Kidney (tissue), 14 donors: ENCODE measurements around the gene SLC25A25. TPM values are rescaled to one million over a fixed set of nuclear protein-coding genes. Genes with fewer than 3 reads are reported as not detected.
"Not testable (repeated sequence)": the region's sequence is repeated elsewhere in the genome, so short reads cannot be mapped to it uniquely, and the experiment has no call there.

Source experiments
- DNase-seq, 5 donors: peaks; one replicate each; pipeline ENCODE4 v3.0.0-alpha.2; 2013 to 2020
- FAIRE-seq: peaks from 2 replicates; lab custom pipeline; 2012; peaks lifted over from hg19 to GRCh38; lab: Jason Lieb, UNC
- H3K27ac ChIP-seq, 2 donors: one replicate each; pipeline ENCODE4 v1.7.0; 2013; ENCODE audit warnings: low read depth in 2 of 2, low read length in 2 of 2, inconsistent platforms in 1 of 2
- H3K27me3 ChIP-seq: one replicate; pipeline ENCODE4 v1.7.1; 2013; ENCODE audit warnings: low read length, inconsistent platforms; ENCODE audit not compliant: control insufficient read depth, insufficient read depth
- H3K36me3 ChIP-seq, 3 donors: one replicate each; pipeline versions ENCODE4 v1.7.0 to v1.7.1; 2013; ENCODE audit warnings: low read length in 3 of 3, control low read depth in 1 of 3, inconsistent platforms in 1 of 3; ENCODE audit not compliant: insufficient read depth in 3 of 3, control insufficient read depth in 2 of 3
- H3K4me1 ChIP-seq, 3 donors: one replicate each; pipeline versions ENCODE4 v1.7.0 to v1.7.1; 2013; ENCODE audit warnings: low read length in 3 of 3, inconsistent platforms in 1 of 3, low read depth in 1 of 3; ENCODE audit not compliant: control insufficient read depth in 2 of 3, insufficient read depth in 2 of 3
- H3K4me3 ChIP-seq, 3 donors: one replicate each; pipeline versions ENCODE4 v1.7.0 to v1.8.1; 2013; ENCODE audit warnings: low read length in 3 of 3, control low read depth in 1 of 3, inconsistent platforms in 1 of 3
- H3K9ac ChIP-seq, 3 donors: one replicate each; pipeline versions ENCODE4 v1.7.0 to v1.7.1; 2013; ENCODE audit warnings: low read length in 3 of 3, control low read depth in 1 of 3, inconsistent platforms in 1 of 3
- H3K9me3 ChIP-seq, 3 donors: one replicate each; pipeline versions ENCODE4 v1.7.0 to v1.7.1; 2013; ENCODE audit warnings: low read length in 3 of 3, control low read depth in 1 of 3, inconsistent platforms in 1 of 3; ENCODE audit not compliant: control insufficient read depth in 2 of 3, insufficient read depth in 1 of 3
- intact Hi-C: fragments of 100-400 bp; cut with DNase I; formaldehyde crosslinking; loops from one replicate; pipeline ENCODE4 v1.11.1; 2022
- polyA plus RNA-seq: library from polyadenylated mRNA; stranded (reverse); fragments of 350-450 nt; fragmentation: Illumina TruSeq; extraction: RNeasy Lipid Tissue Mini Kit (QIAGEN cat#74804); gene quantifications from one replicate; pipeline ENCODE4 v1.2.3, GENCODE V29; 2014; ENCODE audit warnings: low read depth, low replicate concordance; ENCODE audit not compliant: insufficient read depth
- total RNA-seq: library from RNA; stranded (reverse); fragmentation: NEBNext Ultra II Directional; extraction: Animal tissue kit (Norgen Biotek cat#: 25700); gene quantifications from one replicate; pipeline ENCODE4 v1.2.1, GENCODE V29; 2021
- TF ChIP-seq, protein P1 (sequence below): IDR thresholded peaks from 3 replicates; pipeline ENCODE4 v1.5.1; 2012; ENCODE audit warnings: mild to moderate bottlenecking, moderate library complexity, borderline replicate concordance; ENCODE audit not compliant: insufficient read depth; ENCODE audit errors: extremely low read depth
- donor health status: control.
- donor health status: control.
- donor health status: control.
- donor health status: control.
- donor health status: control.
- donor health status: DM: yes; HTN: yes; CAD: no.
- donor health status: Normal renal cell carcinoma (clear cell type).

The SLC25A25 gene
- total and polyA plus RNA-seq, 2 donors from 2014 or later: 20.4 to 24.9 TPM

GRCh38 chr9:128068386-128069205 is 564 bp downstream of the SLC25A25 start:
- TF ChIP-seq, protein P1, sequence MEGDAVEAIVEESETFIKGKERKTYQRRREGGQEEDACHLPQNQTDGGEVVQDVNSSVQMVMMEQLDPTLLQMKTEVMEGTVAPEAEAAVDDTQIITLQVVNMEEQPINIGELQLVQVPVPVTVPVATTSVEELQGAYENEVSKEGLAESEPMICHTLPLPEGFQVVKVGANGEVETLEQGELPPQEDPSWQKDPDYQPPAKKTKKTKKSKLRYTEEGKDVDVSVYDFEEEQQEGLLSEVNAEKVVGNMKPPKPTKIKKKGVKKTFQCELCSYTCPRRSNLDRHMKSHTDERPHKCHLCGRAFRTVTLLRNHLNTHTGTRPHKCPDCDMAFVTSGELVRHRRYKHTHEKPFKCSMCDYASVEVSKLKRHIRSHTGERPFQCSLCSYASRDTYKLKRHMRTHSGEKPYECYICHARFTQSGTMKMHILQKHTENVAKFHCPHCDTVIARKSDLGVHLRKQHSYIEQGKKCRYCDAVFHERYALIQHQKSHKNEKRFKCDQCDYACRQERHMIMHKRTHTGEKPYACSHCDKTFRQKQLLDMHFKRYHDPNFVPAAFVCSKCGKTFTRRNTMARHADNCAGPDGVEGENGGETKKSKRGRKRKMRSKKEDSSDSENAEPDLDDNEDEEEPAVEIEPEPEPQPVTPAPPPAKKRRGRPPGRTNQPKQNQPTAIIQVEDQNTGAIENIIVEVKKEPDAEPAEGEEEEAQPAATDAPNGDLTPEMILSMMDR: no peak
- Histone ChIP-seq H3K9ac (peak overlapping the region; percentile 35 to 74 (median 53)), H3K36me3 (no peaks in the 10 kb centered on the region), H3K9me3 (no peaks in the 10 kb centered on the region), H3K4me3 (peak overlapping the region; percentile 41 to 64 (median 59)), H3K4me1 (peaks cover 0 to 27% (median 24%) of the 10 kb centered on the region in 3 donors), H3K27me3 (no peaks in the 10 kb centered on the region), H3K27ac (peak overlapping the region; percentile 68 to 80)
- DNase-seq (peak in 3 of 5 donors; percentile 25 to 90 (median 83)), FAIRE-seq (no peak)
- intact Hi-C loops: no loop called here

- Histone ChIP-seq H3K27ac (no peak overlapping the region), H3K4me3 (no peak overlapping the region), H3K9ac (no peak overlapping the region), H3K9me3 (no peaks in the 10 kb centered on the region), H3K36me3 (no peaks in the 10 kb centered on the region), H3K4me1 (peaks cover 0 to 20% (median 17%) of the 10 kb centered on the region in 3 donors), H3K27me3 (no peaks in the 10 kb centered on the region)
- DNase-seq (no peak), FAIRE-seq (no peak)
- TF ChIP-seq, protein P1: no peak
- intact Hi-C loops: no loop called here
Measured at GRCh38 chr9:128070874-128071273, 2.8 kb downstream of the SLC25A25 start.

- DNase-seq, H3K9ac ChIP-seq, H3K27me3 ChIP-seq, intact Hi-C loops, FAIRE-seq, H3K36me3 ChIP-seq, H3K9me3 ChIP-seq, H3K4me3 ChIP-seq: not testable (repeated sequence)
- peak overlapping the region in 1 of 2 donors; percentile 78 for H3K27ac ChIP-seq
- peaks cover 0 to 14% (median 11%) of the 10 kb centered on the region in 3 donors for H3K4me1 ChIP-seq
Measured at GRCh38 chr9:128071475-128071874, 3.4 kb downstream of the SLC25A25 start.
